ENCODE results near the gene CABLES2.

The CABLES2 gene

DNA sequence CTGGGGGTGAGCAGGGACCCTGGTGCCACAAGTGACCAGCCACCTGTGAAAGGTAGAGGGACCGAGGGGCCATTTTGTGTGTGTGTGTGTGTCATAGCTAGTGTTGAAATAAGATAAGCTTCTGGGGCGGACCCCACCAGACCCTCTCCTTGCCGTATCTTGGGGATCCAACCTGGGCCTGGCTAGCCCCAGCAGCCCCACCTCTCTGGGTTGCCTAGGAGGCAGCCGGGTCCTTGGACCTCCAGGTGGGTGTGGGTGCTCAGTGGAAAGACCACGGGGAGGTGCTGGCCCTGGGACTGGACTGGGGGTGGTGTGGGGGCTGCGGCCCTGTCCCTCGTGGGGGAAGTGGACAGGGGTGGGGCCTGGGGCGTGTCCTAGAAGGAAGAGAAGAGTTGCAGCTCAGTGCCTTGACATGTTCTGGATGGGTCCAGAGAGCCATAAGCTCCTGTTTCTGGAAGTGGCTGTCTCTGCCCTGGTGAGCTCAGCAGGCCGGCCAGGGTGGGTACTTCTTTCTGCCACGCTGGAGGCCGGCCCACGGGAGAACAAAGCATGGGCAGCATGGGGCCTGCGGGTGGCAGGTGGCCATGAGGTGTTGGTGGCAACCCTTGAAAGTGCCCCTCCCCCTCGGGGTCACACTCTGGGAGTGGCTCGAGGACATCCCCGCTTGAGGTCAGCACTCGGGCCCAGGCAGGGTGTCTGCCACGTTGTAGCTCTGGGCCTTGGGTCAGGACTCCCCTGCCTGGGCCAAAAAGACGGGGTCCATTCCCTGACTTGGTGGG lies 11.8 kb upstream of the CABLES2 start:
- DNase-seq (ENCODE audit: low read depth): no peak

DNA sequence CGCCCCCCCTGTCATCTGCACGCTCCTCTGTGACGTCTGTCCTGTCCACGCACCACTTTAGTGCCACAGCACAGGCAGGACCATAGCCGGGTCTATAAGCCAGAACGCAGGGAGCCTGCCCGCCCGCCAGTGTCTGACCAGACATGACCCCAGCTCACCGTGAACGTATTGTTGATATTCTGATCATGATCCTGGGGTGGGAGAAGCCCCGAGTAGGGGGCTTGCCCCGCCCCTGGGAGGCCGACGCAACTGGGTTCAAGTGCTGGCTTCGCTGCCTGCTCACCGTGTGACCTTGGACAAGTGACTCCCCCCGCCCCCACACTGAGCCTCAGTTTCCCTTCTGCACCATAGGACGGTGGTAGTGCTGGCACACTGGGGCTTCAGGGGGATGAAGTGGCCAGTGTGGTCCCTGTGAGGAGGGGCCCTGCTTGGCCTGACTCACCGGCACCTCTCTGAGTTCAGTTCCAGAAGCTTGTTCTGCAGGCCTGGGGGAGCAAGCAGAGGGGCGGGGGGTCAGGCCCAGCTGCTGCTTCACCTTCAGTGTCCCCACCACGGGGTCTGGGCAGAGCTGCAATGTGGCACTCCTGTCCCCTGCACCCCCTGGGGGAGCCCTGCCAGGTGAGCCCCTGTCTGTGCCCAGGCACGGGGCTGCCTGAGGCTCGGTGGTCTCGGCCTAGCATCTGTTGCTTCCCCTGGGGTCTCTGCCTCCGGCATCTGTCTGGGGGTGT lies 11.1 kb upstream of the CABLES2 start:
- no peak for DNase-seq (ENCODE audit: low read depth)

GRCh38 chr20:62416651-62417637 lies 9.9 kb upstream of the CABLES2 start:
- no peak for DNase-seq (ENCODE audit: low read depth)

DNA sequence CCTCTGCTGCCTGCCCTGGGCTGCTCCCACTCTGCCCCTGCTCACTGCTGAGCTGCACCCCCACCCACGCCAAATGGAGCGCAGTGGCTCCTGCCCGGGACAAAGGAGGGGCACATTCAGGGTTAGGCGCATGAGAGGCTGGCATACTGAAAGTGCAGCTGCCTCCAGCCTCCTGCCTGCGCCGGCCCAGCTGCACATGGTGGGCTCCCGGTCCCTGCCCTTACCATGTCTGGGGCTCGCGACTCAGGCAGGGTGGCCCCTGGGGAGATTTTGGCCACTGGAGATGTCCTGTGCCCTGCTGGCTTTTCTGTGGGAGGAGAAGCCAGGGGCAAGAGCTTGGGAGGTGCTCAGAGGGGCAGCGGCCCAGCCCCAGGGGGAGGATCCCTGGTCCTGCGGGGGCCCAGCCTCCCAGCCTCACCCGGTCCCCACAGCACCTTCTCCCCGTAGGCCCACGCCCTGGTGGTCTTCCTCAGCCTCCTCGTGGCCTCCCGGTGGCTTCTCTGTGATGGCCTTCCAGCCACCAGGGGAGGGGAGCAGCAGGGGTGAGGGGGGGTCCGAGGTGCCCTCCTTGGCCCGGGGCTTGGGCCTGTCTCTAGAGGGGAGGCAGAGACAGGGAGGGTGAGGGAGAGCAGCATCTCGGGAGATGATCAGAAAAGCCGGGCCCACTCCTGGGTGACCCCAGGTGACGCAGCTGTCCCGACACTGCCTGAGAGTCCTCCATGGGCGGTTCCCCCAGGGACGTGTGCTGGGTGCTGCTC lies 8.4 kb upstream of the CABLES2 start:
- no peak for DNase-seq (ENCODE audit: low read depth)

DNA sequence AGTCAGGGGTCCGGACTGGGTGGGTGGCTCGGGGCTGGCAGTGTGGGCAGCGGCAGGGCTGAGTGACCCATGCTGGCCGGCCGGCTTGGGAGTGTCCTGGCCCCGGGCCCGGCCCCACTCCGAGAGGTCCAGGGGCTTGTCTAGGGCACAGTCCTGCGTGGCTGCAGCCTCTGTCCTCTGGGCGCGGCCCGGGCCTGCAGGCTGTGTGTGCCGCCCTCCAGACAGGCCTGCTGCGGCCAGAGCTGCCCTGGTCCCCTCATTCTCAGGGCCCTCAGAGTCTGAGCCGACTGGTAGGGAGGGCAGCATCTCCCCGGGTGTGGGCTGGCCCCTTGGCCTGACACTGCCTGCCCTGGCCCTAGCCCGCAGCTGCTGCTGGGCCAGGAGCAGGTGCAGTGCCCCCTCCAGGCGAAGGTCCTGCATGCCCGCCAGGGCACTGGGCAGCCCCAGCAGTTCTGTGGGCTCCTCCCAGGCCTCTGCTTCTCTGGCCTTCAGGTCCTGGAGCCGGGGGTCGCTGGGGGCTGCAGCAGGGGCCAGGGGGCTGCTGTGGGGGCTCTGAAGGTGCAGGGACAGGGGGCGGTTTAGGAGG lies 6.9 kb upstream of the CABLES2 start:
- no peak for DNase-seq (ENCODE audit: low read depth)

DNA sequence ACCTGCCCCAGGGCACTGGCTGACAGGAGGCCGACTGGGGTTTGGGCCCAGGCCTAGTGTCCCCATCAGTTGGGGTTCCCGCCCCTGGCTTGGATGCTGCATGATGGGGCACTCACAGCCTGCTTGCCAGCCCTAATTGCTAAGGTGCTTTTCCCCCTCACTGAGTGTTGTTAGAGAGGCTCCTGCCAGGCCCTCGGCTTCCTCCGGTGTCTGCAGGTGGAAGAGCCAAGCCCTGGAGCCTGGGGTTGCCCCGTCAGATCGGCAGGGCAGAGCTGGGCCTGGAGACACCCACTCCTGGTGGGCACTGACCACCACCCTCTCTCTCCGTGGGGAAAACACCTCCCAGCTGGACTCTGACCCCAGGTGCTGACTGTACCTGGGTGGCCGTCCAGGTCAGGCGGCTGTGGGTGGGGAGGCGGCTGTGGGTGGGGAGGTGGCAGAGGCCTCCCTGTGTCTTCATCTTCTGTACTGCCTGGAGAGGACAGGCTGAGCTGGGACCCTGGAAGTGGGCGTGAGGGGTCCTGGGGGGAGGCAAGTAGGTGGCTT lies 6.0 kb upstream of the CABLES2 start:
- DNase-seq (ENCODE audit: low read depth): no peak

GRCh38 chr20:62412194-62413024 lies 5.3 kb upstream of the CABLES2 start:
- DNase-seq (ENCODE audit: low read depth): no peak

- DNase-seq (ENCODE audit: low read depth): no peak
These were observed 4.6 kb upstream of the CABLES2 start for GRCh38 chr20:62411479-62412193.

DNA sequence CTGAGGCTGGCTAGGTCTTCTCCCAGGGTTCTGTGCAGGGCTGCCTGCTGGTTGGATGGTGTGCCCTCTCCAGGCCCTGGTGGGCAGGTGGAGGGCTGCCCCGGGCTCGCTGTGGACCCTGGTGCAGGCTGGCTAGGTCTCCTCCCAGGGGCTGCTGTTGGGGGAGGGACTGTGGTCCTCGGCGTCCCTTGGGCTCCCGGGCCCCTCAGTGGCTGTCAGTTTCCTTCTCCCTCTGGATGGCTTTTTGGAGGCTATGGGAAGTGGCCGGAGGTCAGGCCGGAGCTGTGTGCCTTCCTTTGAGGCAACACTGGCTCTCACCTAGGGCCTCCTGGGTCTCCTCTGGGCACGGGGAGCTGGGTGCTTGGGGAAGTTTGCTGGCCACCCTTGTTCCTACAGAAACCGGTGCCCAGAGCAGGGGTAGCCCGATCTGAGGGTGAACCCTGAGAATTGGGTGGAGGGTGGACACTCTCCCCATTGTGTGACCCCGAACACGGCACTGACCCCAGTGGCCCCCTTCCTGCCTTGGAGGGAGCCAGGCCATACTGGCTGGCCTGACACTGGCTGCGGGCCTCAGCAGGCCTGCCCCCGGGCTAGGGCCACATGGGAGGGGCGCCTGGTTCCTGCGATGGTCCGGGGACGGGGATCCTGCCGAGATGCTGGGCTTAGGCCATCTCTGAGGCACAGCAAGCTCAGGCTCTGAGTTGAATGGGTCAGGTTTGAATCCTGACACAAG lies 3.8 kb upstream of the CABLES2 start:
- DNase-seq (ENCODE audit: low read depth): no peak

- peak; percentile 40 for DNase-seq (ENCODE audit: low read depth)
These were observed 3.1 kb upstream of the CABLES2 start for GRCh38 chr20:62409931-62410745.

- DNase-seq (ENCODE audit: low read depth): no peak
These were observed 2.2 kb upstream of the CABLES2 start for GRCh38 chr20:62409086-62409853.

DNA sequence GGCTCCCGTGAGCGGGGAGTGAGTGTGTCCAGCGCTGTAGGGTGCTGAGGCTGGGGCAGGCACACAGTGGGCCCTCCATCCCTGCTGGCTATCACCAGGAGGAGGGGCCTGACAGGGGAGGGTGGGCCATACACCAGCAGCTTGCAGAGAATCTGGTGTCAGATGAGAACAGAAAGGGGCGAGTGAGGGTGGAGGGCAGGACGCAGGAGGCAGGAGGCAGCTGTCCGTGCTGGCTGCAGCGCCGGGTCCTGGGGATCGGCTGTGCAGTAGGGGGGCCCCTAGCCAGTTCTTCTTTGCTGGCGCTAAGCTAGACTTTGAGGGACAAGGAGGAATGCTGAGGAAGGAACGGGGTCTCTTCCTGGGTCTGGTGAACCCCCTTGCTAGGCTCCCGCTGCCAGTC lies 1.6 kb upstream of the CABLES2 start:
- no peak for DNase-seq (ENCODE audit: low read depth)

GRCh38 chr20:62408055-62408454 lies 970 bp upstream of the CABLES2 start:
- no peak for DNase-seq (ENCODE audit: low read depth)

GRCh38 chr20:62406635-62407176 lies 379 bp downstream of the CABLES2 start:
- no peak for DNase-seq (ENCODE audit: low read depth)

DNA sequence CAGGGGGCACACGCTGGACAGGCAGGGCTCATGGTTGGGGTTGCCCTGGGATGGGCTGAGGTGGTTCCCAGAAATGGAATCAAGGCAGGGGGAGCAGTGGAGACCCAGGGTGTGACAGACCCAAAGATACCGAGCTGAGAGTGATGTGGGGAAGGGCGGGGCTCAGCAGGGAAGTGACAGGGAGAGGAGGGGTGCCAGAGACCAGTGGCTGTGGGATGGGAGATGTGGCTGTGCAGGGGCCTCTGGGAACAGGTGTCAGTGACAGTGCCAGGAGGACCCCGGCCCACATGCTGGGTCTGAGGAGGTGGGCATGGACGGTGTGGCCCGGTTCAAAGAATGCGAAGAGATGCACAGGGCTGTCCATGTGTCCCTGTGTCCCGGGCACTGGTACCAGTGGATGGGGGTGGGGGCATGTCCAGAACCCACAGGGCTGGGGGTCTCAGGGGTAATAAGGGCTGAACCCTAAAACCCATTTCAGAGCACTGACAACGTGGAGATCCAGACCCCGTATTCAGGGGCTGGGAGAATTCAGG lies 1.0 kb downstream of the CABLES2 start:
- no peak for DNase-seq (ENCODE audit: low read depth)

Measured in activated T-cell treated with anti-CD3 and anti-CD28 coated beads for 48 hours (primary cell).